Fibroblast of lung (primary cell): ENCODE results near the gene SKIC3. TPM values are rescaled to one million over a fixed set of nuclear protein-coding genes. Genes with fewer than 3 reads are reported as not detected.
A peak's percentile ranks its signal among the peaks of the same experiment; 100 is the strongest.

Experiments used
- DNase-seq, 2 donors: peaks; one replicate each; pipeline versions ENCODE4 v3.0.0 to v3.0.0-alpha.2; 2010; ENCODE audit warnings: low read depth in 2 of 2
- H2AFZ ChIP-seq: 2 replicates; pipeline ENCODE4 v1.5.1; 2012; ENCODE audit warnings: low read length, control low read depth, inconsistent platforms
- H3K27ac ChIP-seq: 2 replicates; pipeline ENCODE4 v1.5.1; 2011; ENCODE audit warnings: low read length, control low read depth; ENCODE audit not compliant: insufficient read depth
- H3K27me3 ChIP-seq: 2 replicates; pipeline ENCODE4 v1.5.1; 2011; ENCODE audit warnings: mild to moderate bottlenecking, low read length; ENCODE audit not compliant: control insufficient read depth, insufficient read depth
- H3K36me3 ChIP-seq: 2 replicates; pipeline ENCODE4 v1.5.1; 2011; ENCODE audit warnings: low read length; ENCODE audit not compliant: control insufficient read depth, insufficient read depth
- H3K4me1 ChIP-seq: 2 replicates; pipeline ENCODE4 v1.5.1; 2011; ENCODE audit warnings: low read length; ENCODE audit not compliant: control insufficient read depth, insufficient read depth; ENCODE audit errors: extremely low read depth
- H3K4me2 ChIP-seq: 2 replicates; pipeline ENCODE4 v1.5.1; 2011; ENCODE audit warnings: low read length, control low read depth; ENCODE audit not compliant: insufficient read depth; ENCODE audit errors: extremely low read depth
- H3K4me3 ChIP-seq, 4 experiments: fragments of 200-600 bp in 1 of 4; sonication (generic) in 1 of 4; replicated peaks in 1 of 4; 2 replicates each; pipeline ENCODE4 v1.5.1; 2011 to 2016; ENCODE audit warnings: low read length in 4 of 4, low read depth in 3 of 4, mild to moderate bottlenecking in 3 of 4, control low read depth in 2 of 4, inconsistent platforms in 1 of 4, mixed read lengths in 1 of 4; ENCODE audit not compliant: insufficient read depth in 1 of 4; ENCODE audit errors: control extremely low read depth in 1 of 4
- H3K79me2 ChIP-seq: 2 replicates; pipeline ENCODE4 v1.5.1; 2012; ENCODE audit warnings: mild to moderate bottlenecking, low read length, inconsistent platforms; ENCODE audit not compliant: control insufficient read depth, insufficient read depth
- H3K9ac ChIP-seq: 2 replicates; pipeline ENCODE4 v1.5.1; 2011; ENCODE audit warnings: mild to moderate bottlenecking, low read length, control low read depth; ENCODE audit not compliant: insufficient read depth
- H3K9me3 ChIP-seq: 2 replicates; pipeline ENCODE4 v1.5.1; 2012; ENCODE audit warnings: low read depth, low read length; ENCODE audit not compliant: control insufficient read depth, insufficient read depth
- H4K20me1 ChIP-seq: 2 replicates; pipeline ENCODE4 v1.5.1; 2011; ENCODE audit warnings: low read length; ENCODE audit not compliant: control insufficient read depth, insufficient read depth; ENCODE audit errors: extremely low read depth
- CTCF ChIP-seq, 2 donors: IDR thresholded peaks in 1 of 2; conservative IDR thresholded peaks in 1 of 2; 1 replicate in 1 of 2; 2 replicates in 1 of 2; pipeline ENCODE4 v1.5.1; 2011 to 2012; ENCODE audit warnings: low read length in 2 of 2, control low read depth in 1 of 2, inconsistent platforms in 1 of 2, low read depth in 1 of 2, mild to moderate bottlenecking in 1 of 2
- EZH2 ChIP-seq: IDR thresholded peaks from 2 replicates; pipeline ENCODE4 v1.5.1; 2012; ENCODE audit warnings: low read length, control low read depth, mild to moderate bottlenecking; ENCODE audit errors: missing control alignments
- polyA plus RNA-seq, 2 donors: library from polyadenylated mRNA; depleted of rRNA in 1 of 2; stranded (reverse) in 1 of 2; unstranded in 1 of 2; fragments of >200 nt; gene quantifications; 2 replicates each; pipeline ENCODE4 v1.2.1, GENCODE V29; 2011 to 2012; ENCODE audit warnings: missing spikeins in 1 of 2
- total RNA-seq: library from RNA; depleted of rRNA; stranded (reverse); fragments of >200 nt; gene quantifications from 2 replicates; pipeline ENCODE4 v1.2.1, GENCODE V29; 2014

SKIC3 gene
- total and polyA plus RNA-seq, 2 donors (not counting 1 experiment from before 2014, with no cell fraction given): 105 to 152 TPM

DNA sequence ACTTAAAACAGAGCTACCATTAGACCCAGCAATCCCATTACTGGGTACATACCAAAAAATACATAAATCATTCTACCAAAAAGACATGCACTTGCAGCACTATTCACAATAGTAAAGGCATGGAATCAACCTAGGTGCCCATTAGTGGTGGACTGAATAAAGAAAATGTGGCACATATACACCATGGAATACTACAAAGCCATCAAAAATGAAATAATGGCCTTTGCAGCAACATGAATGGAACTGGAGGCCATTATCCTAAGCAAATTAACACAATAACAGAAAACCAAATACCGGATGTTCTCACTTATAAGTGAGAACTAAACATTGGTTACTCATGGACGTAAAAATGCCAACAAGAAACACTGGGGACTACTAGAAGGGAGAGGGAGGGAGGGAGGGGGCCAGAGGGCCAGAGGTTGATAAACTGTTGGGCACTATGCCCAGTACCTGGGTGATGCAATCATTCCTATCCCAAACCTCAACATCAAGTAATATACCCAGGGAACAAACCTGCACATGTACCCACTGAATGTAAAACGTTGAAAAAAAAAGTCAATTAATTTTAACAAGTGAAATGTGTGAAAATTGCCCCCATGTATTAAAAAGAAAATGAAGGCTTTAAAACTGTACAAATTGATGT lies 40.6 kb upstream of the SKIC3 start:
- no peak overlapping the region for H3K27ac ChIP-seq
- no peaks in the 10 kb centered on the region for H4K20me1 ChIP-seq
- H3K4me1 ChIP-seq: peaks cover 10% of the 10 kb centered on the region
- no peak overlapping the region for H3K4me3 ChIP-seq
- no peak overlapping the region for H3K4me2 ChIP-seq
- H3K27me3 ChIP-seq: no peaks in the 10 kb centered on the region
- no peak overlapping the region for H2AFZ ChIP-seq
- H3K79me2 ChIP-seq: no peaks in the 10 kb centered on the region
- no peak for TF ChIP-seq EZH2
- TF ChIP-seq CTCF (conservative IDR thresholded peaks at IDR 0.05 in 1 of 2, IDR thresholded peaks at IDR 0.05 in 1 of 2; ENCODE audit: low read depth in 1 of 2, low read length in 2 of 2): no peak
- DNase-seq: no peak
- H3K36me3 ChIP-seq: no peaks in the 10 kb centered on the region
- no peaks in the 10 kb centered on the region for H3K9me3 ChIP-seq
- no peak overlapping the region for H3K9ac ChIP-seq

GRCh38 chr5:95591490-95591901 lies 36.7 kb upstream of the SKIC3 start:
- no peak overlapping the region for H2AFZ ChIP-seq
- no peaks in the 10 kb centered on the region for H3K9me3 ChIP-seq
- H3K27ac ChIP-seq: peak overlapping the region; percentile 58
- H3K79me2 ChIP-seq: no peaks in the 10 kb centered on the region
- no peak overlapping the region for H3K9ac ChIP-seq
- H3K27me3 ChIP-seq: no peaks in the 10 kb centered on the region
- no peak overlapping the region for H3K4me3 ChIP-seq
- TF ChIP-seq CTCF (conservative IDR thresholded peaks at IDR 0.05 in 1 of 2, IDR thresholded peaks at IDR 0.05 in 1 of 2; ENCODE audit: low read depth in 1 of 2, low read length in 2 of 2) (no peak), EZH2 (no peak)
- peaks cover 10% of the 10 kb centered on the region for H3K4me1 ChIP-seq
- H4K20me1 ChIP-seq: no peaks in the 10 kb centered on the region
- H3K4me2 ChIP-seq: peak overlapping the region; percentile 25
- DNase-seq: peak; percentile 67 to 82
- no peaks in the 10 kb centered on the region for H3K36me3 ChIP-seq

DNA sequence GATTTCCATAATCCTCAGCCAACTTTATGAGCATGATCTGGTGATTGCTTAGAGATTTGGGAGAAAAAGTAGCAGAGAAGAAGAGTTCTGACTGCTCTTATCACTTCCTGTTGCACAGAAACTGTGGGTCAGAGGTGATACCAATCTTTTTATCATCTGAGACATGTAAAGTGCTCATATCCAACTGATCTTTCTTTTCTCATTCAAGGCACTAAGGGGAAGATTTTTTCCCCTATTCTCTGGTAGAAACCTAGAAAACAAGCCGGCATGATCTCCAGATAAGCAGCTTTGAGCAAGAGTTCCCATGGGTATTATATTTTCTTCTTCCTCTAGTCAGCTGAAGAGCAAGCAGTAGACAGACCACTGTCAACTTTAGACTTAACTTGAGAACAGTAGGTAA lies 36.1 kb upstream of the SKIC3 start:
- TF ChIP-seq CTCF (conservative IDR thresholded peaks at IDR 0.05 in 1 of 2, IDR thresholded peaks at IDR 0.05 in 1 of 2; ENCODE audit: low read depth in 1 of 2, low read length in 2 of 2): no peak
- TF ChIP-seq EZH2: no peak
- no peak overlapping the region for H3K4me3 ChIP-seq
- no peaks in the 10 kb centered on the region for H4K20me1 ChIP-seq
- DNase-seq: no peak
- no peaks in the 10 kb centered on the region for H3K27me3 ChIP-seq
- no peaks in the 10 kb centered on the region for H3K9me3 ChIP-seq
- peak overlapping the region; percentile 13 for H3K4me2 ChIP-seq
- peak overlapping the region; percentile 58 for H3K27ac ChIP-seq
- no peaks in the 10 kb centered on the region for H3K36me3 ChIP-seq
- H3K4me1 ChIP-seq: peaks cover 10% of the 10 kb centered on the region
- H3K9ac ChIP-seq: no peak overlapping the region
- H2AFZ ChIP-seq: no peak overlapping the region
- no peaks in the 10 kb centered on the region for H3K79me2 ChIP-seq
